Tibial artery (tissue), 4 donors: ENCODE results near the gene CAMTA1.

Source experiments
- DNase-seq, 2 donors: peaks; one replicate each; pipeline ENCODE4 v3.0.0-alpha.2; 2019
- H3K27ac ChIP-seq, 2 donors: fragments of 200-600 bp; sonication (generic) in 1 of 2; 1 replicate in 1 of 2; 2 replicates in 1 of 2; pipeline ENCODE4 v1.5.1; 2018 to 2019; ENCODE audit warnings: mild to moderate bottlenecking in 1 of 2
- H3K27me3 ChIP-seq, 2 donors: fragments of 200-600 bp; sonication (generic) in 1 of 2; one replicate each; pipeline versions ENCODE4 v1.5.1 to v1.6.0; 2016 to 2019
- H3K36me3 ChIP-seq, 3 donors: fragments of 200-600 bp; sonication (generic) in 2 of 3; one replicate each; pipeline ENCODE4 v1.5.1; 2016 to 2019; ENCODE audit warnings: mild to moderate bottlenecking in 2 of 3
- H3K4me1 ChIP-seq, 4 donors: fragments of 200-600 bp; sonication (generic) in 2 of 4; 1 replicate in 3 of 4; 2 replicates in 1 of 4; pipeline ENCODE4 v1.5.1; 2016 to 2019
- H3K4me3 ChIP-seq, 2 donors: fragments of 200-600 bp; sonication (generic) in 1 of 2; 1 replicate in 1 of 2; 2 replicates in 1 of 2; pipeline ENCODE4 v1.5.1; 2018 to 2019; ENCODE audit warnings: mild to moderate bottlenecking in 2 of 2
- H3K9me3 ChIP-seq, 3 donors: fragments of 200-600 bp; sonication (generic) in 1 of 3; one replicate each; pipeline ENCODE4 v1.5.1; 2016 to 2019
- CTCF ChIP-seq, 2 experiments: fragments of 200-600 bp in 1 of 2; fragments of 450-650 bp in 1 of 2; IDR thresholded peaks; one replicate each; pipeline ENCODE4 v1.5.1; 2017 to 2019; ENCODE audit warnings: antibody characterized with exemption in 2 of 2, mild to moderate bottlenecking in 1 of 2, moderate library complexity in 1 of 2
- intact Hi-C: fragments of 100-400 bp; cut with DNase I; formaldehyde crosslinking; loops from one replicate; pipeline ENCODE4 v1.15.0; 2023; ENCODE audit warnings: low total_unique reads

The CAMTA1 gene

GRCh38 chr1:7077970-7078369 is 292.7 kb downstream of the CAMTA1 start:
- no peak for DNase-seq
- intact Hi-C loops: no loop called here

GRCh38 chr1:7079637-7080036 is 294.4 kb downstream of the CAMTA1 start:
- intact Hi-C loops: no loop called here
- peaks cover 0 to 13% (median 12%) of the 10 kb centered on the region in 3 donors for H3K9me3 ChIP-seq
- no peak overlapping the region for H3K4me3 ChIP-seq
- no peaks in the 10 kb centered on the region for H3K4me1 ChIP-seq
- DNase-seq: no peak
- TF ChIP-seq CTCF (IDR thresholded peaks at IDR 0.05): no peak
- H3K36me3 ChIP-seq: no peaks in the 10 kb centered on the region
- H3K27me3 ChIP-seq: no peaks in the 10 kb centered on the region
- H3K27ac ChIP-seq: no peak overlapping the region

More at GRCh38 chr1:7077970-7078369, 292.7 kb downstream of the CAMTA1 start:
- peaks cover 0 to 13% (median 12%) of the 10 kb centered on the region in 3 donors for H3K9me3 ChIP-seq
- no peak overlapping the region for H3K27ac ChIP-seq
- TF ChIP-seq CTCF (IDR thresholded peaks at IDR 0.05): no peak
- H3K4me1 ChIP-seq: no peaks in the 10 kb centered on the region
- no peak overlapping the region for H3K4me3 ChIP-seq
- H3K27me3 ChIP-seq: peaks cover 0 to 4% of the 10 kb centered on the region in 2 donors
- no peaks in the 10 kb centered on the region for H3K36me3 ChIP-seq

- no peak for DNase-seq
- Histone ChIP-seq H3K27me3 (peaks cover 0 to 9% of the 10 kb centered on the region in 2 donors), H3K4me3 (no peak overlapping the region), H3K9me3 (peaks cover 0 to 12% (median 8%) of the 10 kb centered on the region in 3 donors), H3K27ac (no peak overlapping the region), H3K36me3 (no peaks in the 10 kb centered on the region), H3K4me1 (no peaks in the 10 kb centered on the region)
- no peak for TF ChIP-seq CTCF (IDR thresholded peaks at IDR 0.05)
- intact Hi-C loops: no loop called here
These were observed 299.1 kb downstream of the CAMTA1 start for GRCh38 chr1:7084232-7084894.

GRCh38 chr1:7085521-7085920 is 300.3 kb downstream of the CAMTA1 start:
- Histone ChIP-seq H3K4me3 (no peak overlapping the region), H3K27me3 (peaks cover 0 to 9% of the 10 kb centered on the region in 2 donors), H3K36me3 (no peaks in the 10 kb centered on the region), H3K4me1 (no peaks in the 10 kb centered on the region), H3K27ac (no peak overlapping the region), H3K9me3 (peaks cover 0 to 4% (median 3%) of the 10 kb centered on the region in 3 donors)
- intact Hi-C loops: no loop called here
- no peak for DNase-seq
- TF ChIP-seq CTCF (IDR thresholded peaks at IDR 0.05): no peak

- DNase-seq: no peak
- H3K4me1 ChIP-seq: no peaks in the 10 kb centered on the region
- intact Hi-C loops: no loop called here
These were observed 300.9 kb downstream of the CAMTA1 start for GRCh38 chr1:7086106-7086505.

More at GRCh38 chr1:7086106-7086505, 300.9 kb downstream of the CAMTA1 start:
- Histone ChIP-seq H3K9me3 (peaks cover 0 to 2% (median under 1%) of the 10 kb centered on the region in 3 donors), H3K4me3 (no peak overlapping the region), H3K36me3 (no peaks in the 10 kb centered on the region), H3K27me3 (peaks cover 0 to 9% of the 10 kb centered on the region in 2 donors), H3K27ac (no peak overlapping the region)
- TF ChIP-seq CTCF (IDR thresholded peaks at IDR 0.05): no peak
